A673 (cell line): ENCODE measurements around the gene NUP85. TPM values are rescaled to one million over a fixed set of nuclear protein-coding genes. Genes with fewer than 3 reads are reported as not detected.
"Not testable (repeated sequence)": the region's sequence is repeated elsewhere in the genome, so short reads cannot be mapped to it uniquely, and the experiment has no call there.

Experiments
- Bru-seq: library from RNA; stranded (reverse); fragments of 400-500 nt; gene quantifications from one replicate; lab custom pipeline; 2021; lab: Mats Ljungman, UMichigan
- BruChase-seq, 2 experiments: library from RNA; stranded (reverse); fragments of 400-500 nt; gene quantifications; one replicate each; lab custom pipeline; 2021; lab: Mats Ljungman, UMichigan
- BruUV-seq: library from RNA; stranded (reverse); fragments of 400-500 nt; replicated peaks from 2 replicates; lab custom pipeline; 2021; lab: Mats Ljungman, UMichigan
- CTCF ChIA-PET: fragments of 300-600 bp; sonication (Branson Sonifier 250); formaldehyde crosslinking; loops from one replicate; lab custom pipeline; 2022; ENCODE audit warnings: antibody characterized with exemption; lab: Charles Lee
- POLR2A ChIA-PET: fragments of 300-600 bp; sonication (Branson Sonifier 250); formaldehyde crosslinking; loops from one replicate; lab custom pipeline; 2022; ENCODE audit warnings: antibody characterized with exemption; ENCODE audit not compliant: low non-redundant PET; lab: Charles Lee
- DNase-seq: peaks from one replicate; pipeline ENCODE4 v3.0.0-alpha.2; 2015; ENCODE audit warnings: low spot score
- H3K27ac ChIP-seq: fragments of 200-600 bp; sonication (generic); 2 replicates; pipeline ENCODE4 v1.5.1; 2016; ENCODE audit warnings: mixed run types, low read depth, mild to moderate bottlenecking, mixed read lengths, antibody characterized with exemption, low read length; ENCODE audit not compliant: poor library complexity, severe bottlenecking
- H3K27me3 ChIP-seq: fragments of 200-600 bp; sonication (generic); replicated peaks from 2 replicates; pipeline ENCODE4 v1.6.1; 2017; ENCODE audit warnings: mixed run types, low read depth, mild to moderate bottlenecking, mixed read lengths, antibody characterized with exemption, low read length; ENCODE audit not compliant: insufficient read depth, poor library complexity
- H3K36me3 ChIP-seq: fragments of 200-600 bp; sonication (generic); 2 replicates; pipeline ENCODE4 v1.6.1; 2016; ENCODE audit warnings: mixed run types, mild to moderate bottlenecking, mixed read lengths, antibody characterized with exemption, low read length; ENCODE audit not compliant: insufficient read depth, poor library complexity, severe bottlenecking
- H3K4me1 ChIP-seq: fragments of 200-600 bp; sonication (generic); 2 replicates; pipeline ENCODE4 v1.6.1; 2017; ENCODE audit warnings: mixed run types, mild to moderate bottlenecking, mixed read lengths, antibody characterized with exemption, low read length; ENCODE audit not compliant: insufficient read depth, poor library complexity, severe bottlenecking
- H3K4me3 ChIP-seq: fragments of 200-600 bp; sonication (generic); 2 replicates; pipeline ENCODE4 v1.5.1; 2016; ENCODE audit warnings: low read depth, mixed run types, mild to moderate bottlenecking, mixed read lengths, low read length; ENCODE audit not compliant: poor library complexity, severe bottlenecking
- H3K9me3 ChIP-seq: fragments of 200-600 bp; sonication (generic); 2 replicates; pipeline ENCODE4 v1.6.1; 2016; ENCODE audit warnings: mixed run types, low read depth, mild to moderate bottlenecking, mixed read lengths, antibody characterized with exemption, low read length; ENCODE audit not compliant: poor library complexity, severe bottlenecking
- EZH2 ChIP-seq: fragments of 200-600 bp; sonication (generic); IDR thresholded peaks from 2 replicates; pipeline ENCODE4 v1.6.1; 2017; ENCODE audit warnings: borderline replicate concordance, low read depth, mild to moderate bottlenecking, mixed read lengths, antibody characterized with exemption, low read length; ENCODE audit not compliant: poor library complexity, severe bottlenecking
- intact Hi-C: fragments of 100-400 bp; cut with micrococcal nuclease; formaldehyde crosslinking; loops from one replicate; pipeline ENCODE4 v1.10.0; 2022; ENCODE audit not compliant: unreplicated experiment
- long read RNA-seq: library from polyadenylated mRNA; stranded (forward); transcript quantifications from one replicate; pipeline ENCODE4 v2.0.0, GENCODE V29; 2022
- total RNA-seq: library from RNA; stranded (reverse); gene quantifications from 2 replicates; pipeline ENCODE4 v1.2.3, GENCODE V29; 2021
- TF ChIP-seq, protein P1 (sequence below): fragments of 300-800, 200-600 bp; sonication (generic); conservative IDR thresholded peaks from 2 replicates; pipeline ENCODE4 v1.5.1; 2017; ENCODE audit warnings: low read depth, mild to moderate bottlenecking, antibody characterized with exemption, low read length, moderate library complexity, mixed read lengths

Gene NUP85, protein sequence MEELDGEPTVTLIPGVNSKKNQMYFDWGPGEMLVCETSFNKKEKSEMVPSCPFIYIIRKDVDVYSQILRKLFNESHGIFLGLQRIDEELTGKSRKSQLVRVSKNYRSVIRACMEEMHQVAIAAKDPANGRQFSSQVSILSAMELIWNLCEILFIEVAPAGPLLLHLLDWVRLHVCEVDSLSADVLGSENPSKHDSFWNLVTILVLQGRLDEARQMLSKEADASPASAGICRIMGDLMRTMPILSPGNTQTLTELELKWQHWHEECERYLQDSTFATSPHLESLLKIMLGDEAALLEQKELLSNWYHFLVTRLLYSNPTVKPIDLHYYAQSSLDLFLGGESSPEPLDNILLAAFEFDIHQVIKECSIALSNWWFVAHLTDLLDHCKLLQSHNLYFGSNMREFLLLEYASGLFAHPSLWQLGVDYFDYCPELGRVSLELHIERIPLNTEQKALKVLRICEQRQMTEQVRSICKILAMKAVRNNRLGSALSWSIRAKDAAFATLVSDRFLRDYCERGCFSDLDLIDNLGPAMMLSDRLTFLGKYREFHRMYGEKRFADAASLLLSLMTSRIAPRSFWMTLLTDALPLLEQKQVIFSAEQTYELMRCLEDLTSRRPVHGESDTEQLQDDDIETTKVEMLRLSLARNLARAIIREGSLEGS
- 140 and 156 TPM in 2 replicates for total RNA-seq
- Bru-seq, nascent RNA: percentile 86 among the genes with signal in this experiment
- percentile 94 among the genes with signal in this experiment for BruChase-seq, experiment 1, labeled RNA remaining after a 2-hour chase
- BruChase-seq, experiment 2, labeled RNA remaining after a 6-hour chase: percentile 94 among the genes with signal in this experiment
- long read RNA-seq, transcript NUP85-201 (19 exons, 2,121 nt): major isoform, 111 of 154 reads
- long read RNA-seq, partial matches to known transcripts: 9 of 154 reads
- long read RNA-seq, other reads (novel, unspliced or antisense): 30 of 154 reads

DNA sequence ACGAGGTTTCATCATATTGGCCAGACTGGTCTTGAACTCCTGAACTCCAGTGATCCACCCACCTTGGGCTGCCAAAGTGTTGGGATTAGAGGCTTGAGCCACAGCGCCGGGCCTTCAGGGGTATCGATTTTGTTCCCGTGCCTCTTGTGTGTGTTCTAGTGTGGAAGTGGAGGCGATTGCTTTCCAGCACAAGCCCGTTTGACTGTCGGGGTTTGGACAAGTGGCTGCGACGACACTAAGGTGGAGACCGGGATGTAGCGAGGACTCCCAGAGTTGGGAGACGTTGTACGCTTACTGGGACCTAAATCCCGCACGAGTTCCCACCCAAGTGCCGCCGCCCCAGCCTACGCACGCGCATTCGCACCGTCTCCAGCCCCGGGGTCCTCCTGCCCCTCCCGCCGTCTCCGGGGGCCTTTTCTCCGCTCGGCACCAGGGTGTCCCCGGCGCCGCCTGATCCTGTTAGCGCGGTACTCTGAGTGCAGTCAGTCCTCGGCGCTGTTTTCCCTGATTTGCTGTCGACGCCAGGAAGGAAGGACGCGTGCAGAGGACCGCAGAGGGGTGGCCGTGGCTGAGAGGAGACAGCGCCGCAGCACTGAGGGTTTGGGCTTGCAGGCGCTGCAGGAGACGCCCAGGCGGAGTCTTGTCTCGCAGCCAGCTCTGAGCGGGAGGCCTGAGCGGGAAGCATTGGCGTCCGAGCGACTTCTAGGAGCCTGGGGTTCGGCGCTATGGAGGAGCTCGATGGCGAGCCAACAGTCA lies at the start of gene NUP85:
NUP85 (plus strand) TSS at position 643 of the 756 bp plus-strand sequence; CDS start at position 726, 83 bp downstream.
- intact Hi-C loops: loop anchor here (2.0 to 10.0 kb wide), 2 partner anchors 90 to 170 kb away; no protein-coding TSS in a partner anchor
- no peak for TF ChIP-seq EZH2
- TF ChIP-seq, protein P1, sequence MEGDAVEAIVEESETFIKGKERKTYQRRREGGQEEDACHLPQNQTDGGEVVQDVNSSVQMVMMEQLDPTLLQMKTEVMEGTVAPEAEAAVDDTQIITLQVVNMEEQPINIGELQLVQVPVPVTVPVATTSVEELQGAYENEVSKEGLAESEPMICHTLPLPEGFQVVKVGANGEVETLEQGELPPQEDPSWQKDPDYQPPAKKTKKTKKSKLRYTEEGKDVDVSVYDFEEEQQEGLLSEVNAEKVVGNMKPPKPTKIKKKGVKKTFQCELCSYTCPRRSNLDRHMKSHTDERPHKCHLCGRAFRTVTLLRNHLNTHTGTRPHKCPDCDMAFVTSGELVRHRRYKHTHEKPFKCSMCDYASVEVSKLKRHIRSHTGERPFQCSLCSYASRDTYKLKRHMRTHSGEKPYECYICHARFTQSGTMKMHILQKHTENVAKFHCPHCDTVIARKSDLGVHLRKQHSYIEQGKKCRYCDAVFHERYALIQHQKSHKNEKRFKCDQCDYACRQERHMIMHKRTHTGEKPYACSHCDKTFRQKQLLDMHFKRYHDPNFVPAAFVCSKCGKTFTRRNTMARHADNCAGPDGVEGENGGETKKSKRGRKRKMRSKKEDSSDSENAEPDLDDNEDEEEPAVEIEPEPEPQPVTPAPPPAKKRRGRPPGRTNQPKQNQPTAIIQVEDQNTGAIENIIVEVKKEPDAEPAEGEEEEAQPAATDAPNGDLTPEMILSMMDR: no peak
- ChIA-PET CTCF (interaction anchor here (1.3 kb wide), 1 partner anchor 66 kb away, joined by 5 read pairs; the partner anchor contains the start of gene MIF4GD), POLR2A (no interaction called here)
- peak; percentile 98 for DNase-seq
- Histone ChIP-seq H3K4me1 (peaks cover 4% of the 10 kb centered on the region), H3K27ac (peak within 1 kb of the TSS; percentile 100), H3K4me3 (peak within 1 kb of the TSS; percentile 76), H3K27me3 (no peaks in the 10 kb centered on the region), H3K9me3 (no peaks in the 10 kb centered on the region), H3K36me3 (peaks cover 20% of the 10 kb centered on the region)
- TSS peak; percentile 96 for BruUV-seq

DNA sequence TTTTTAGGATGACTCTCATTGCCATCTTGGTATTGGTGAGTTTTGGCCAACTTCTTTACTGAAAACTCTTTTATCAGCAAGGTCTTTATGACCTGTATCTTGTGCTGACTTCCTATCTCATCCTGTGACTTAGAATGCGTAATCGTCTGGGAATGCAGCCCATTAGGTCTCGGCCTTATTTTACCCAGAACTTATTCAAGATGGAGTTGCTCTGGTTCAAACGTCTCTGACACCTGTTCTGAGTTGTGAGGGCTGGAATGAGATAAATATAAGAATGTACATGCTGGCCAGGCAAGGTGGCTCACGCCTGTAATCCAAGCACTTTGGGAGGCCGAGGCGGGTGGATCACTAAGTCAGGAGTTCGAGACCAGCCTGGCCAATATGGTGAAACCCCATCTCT lies 47.0 kb upstream of the NUP85 start:
- H3K36me3 ChIP-seq, H3K4me3 ChIP-seq, H3K27ac ChIP-seq, DNase-seq, BruUV-seq, H3K27me3 ChIP-seq, H3K4me1 ChIP-seq, POLR2A ChIA-PET, H3K9me3 ChIP-seq, CTCF ChIA-PET, intact Hi-C loops: not testable (repeated sequence)

DNA sequence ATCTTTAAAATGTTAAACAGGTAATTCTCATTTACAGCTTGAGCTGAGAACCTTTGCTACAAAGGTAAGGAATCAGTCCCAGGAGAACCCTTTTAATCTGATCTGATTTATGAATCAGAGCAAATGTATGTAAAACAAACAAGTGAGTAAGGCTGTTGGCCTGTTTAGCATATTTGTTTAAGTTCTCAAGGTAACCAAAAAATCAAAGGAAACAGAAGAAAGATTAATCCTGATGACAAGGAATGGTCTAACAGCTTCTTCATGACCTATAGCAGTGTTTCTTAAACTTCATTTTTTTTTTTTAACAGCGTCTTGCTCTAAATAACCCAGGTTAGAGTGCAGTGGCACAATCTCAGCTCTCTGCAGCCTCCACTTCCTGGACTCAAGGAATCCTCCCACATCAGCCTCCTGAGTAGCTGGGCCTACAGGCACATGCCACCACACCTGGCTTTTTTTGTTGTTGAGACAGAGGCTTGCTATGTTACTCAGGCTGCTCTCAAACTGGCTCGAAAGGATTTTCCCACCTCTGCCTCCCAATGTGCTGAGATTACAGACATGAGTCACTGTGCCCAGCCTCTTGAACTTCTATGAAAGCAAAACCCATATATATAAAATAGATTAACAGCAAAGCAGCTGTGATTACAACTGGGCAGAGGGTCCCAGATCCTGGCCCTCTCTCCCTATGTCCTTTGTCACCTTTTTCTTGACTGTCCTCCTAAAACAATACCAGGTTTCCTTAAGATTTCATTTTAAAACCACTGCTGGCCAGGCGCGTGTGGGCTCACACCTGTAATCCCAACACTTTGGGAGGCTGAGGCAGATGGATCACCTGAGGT lies 46.1 kb upstream of the NUP85 start:
- Histone ChIP-seq H3K9me3 (no peaks in the 10 kb centered on the region), H3K4me3 (no peak overlapping the region), H3K27me3 (no peaks in the 10 kb centered on the region), H3K36me3 (peaks cover 11% of the 10 kb centered on the region), H3K27ac (no peak overlapping the region), H3K4me1 (peaks cover 4% of the 10 kb centered on the region)
- intact Hi-C loops: no loop called here
- ChIA-PET POLR2A (no interaction called here), CTCF (interaction anchor here (0.5 kb wide), 1 partner anchor 13 kb away, joined by 3 read pairs; no protein-coding TSS in a partner anchor)
- no TSS peak for BruUV-seq
- DNase-seq: no peak
- TF ChIP-seq, protein P1: no peak
- no peak for TF ChIP-seq EZH2
